ENCODE data around the gene MYL5. TPM values are rescaled to one million over a fixed set of nuclear protein-coding genes. Genes with fewer than 3 reads are reported as not detected.
"Not testable (repeated sequence)": the region's sequence is repeated elsewhere in the genome, so short reads cannot be mapped to it uniquely, and the experiment has no call there.

MYL5 gene
- total and polyA plus RNA-seq, 2 experiments from 2014 or later, result 21.9 to 24.5 TPM

- Histone ChIP-seq H3K36me3 (ENCODE audit: low read depth) (peaks cover 15% of the 10 kb centered on the region; the same call in 1 of the 2 replicates), H3K79me2 (ENCODE audit: insufficient read depth) (peaks cover 57% of the 10 kb centered on the region), H4K20me1 (ENCODE audit: insufficient read depth) (no peaks in the 10 kb centered on the region; the same call in 1 of the 2 replicates), H3F3A (ENCODE audit: insufficient read depth) (peaks cover 8% of the 10 kb centered on the region; the same call in 1 of the 2 replicates), H2AFZ (no peak overlapping the region), H3K9ac (no peak overlapping the region), H3K9me2 (ENCODE audit: insufficient read depth) (no peaks in the 10 kb centered on the region), H3K27me3 (replicated peaks; ENCODE audit: insufficient read depth) (no peaks in the 10 kb centered on the region), H3K4me2 (ENCODE audit: unreplicated experiment) (no peak overlapping the region), H3K4me3 (no peak overlapping the region), H3K9me3 (ENCODE audit: low read depth) (no peaks in the 10 kb centered on the region), H3K27ac (no peak overlapping the region), H3K4me1 (ENCODE audit: insufficient read depth) (peaks cover 17% of the 10 kb centered on the region)
- in situ Hi-C loops (cut with MboI), result no loop called here
- DNase-seq, result no peak
- TF ChIP-seq EZH2phosphoT487 (IDR thresholded peaks at IDR 0.05; ENCODE audit: insufficient read depth, low read depth) (no peak), EZH2 (IDR thresholded peaks at IDR 0.05; ENCODE audit: insufficient read depth, poor library complexity, severe bottlenecking) (no peak)
- 97 to 98% methylated on average over 24 to 27 of the region's 27 CpGs for WGBS, 2 experiments (ENCODE audit: low coverage in 1 of 2, low lambda C conversion rate in 2 of 2, missing lambda C conversion rate in 2 of 2)
Measured at GRCh38 chr4:730511-730910, 56.2 kb downstream of the MYL5 start.

DNA sequence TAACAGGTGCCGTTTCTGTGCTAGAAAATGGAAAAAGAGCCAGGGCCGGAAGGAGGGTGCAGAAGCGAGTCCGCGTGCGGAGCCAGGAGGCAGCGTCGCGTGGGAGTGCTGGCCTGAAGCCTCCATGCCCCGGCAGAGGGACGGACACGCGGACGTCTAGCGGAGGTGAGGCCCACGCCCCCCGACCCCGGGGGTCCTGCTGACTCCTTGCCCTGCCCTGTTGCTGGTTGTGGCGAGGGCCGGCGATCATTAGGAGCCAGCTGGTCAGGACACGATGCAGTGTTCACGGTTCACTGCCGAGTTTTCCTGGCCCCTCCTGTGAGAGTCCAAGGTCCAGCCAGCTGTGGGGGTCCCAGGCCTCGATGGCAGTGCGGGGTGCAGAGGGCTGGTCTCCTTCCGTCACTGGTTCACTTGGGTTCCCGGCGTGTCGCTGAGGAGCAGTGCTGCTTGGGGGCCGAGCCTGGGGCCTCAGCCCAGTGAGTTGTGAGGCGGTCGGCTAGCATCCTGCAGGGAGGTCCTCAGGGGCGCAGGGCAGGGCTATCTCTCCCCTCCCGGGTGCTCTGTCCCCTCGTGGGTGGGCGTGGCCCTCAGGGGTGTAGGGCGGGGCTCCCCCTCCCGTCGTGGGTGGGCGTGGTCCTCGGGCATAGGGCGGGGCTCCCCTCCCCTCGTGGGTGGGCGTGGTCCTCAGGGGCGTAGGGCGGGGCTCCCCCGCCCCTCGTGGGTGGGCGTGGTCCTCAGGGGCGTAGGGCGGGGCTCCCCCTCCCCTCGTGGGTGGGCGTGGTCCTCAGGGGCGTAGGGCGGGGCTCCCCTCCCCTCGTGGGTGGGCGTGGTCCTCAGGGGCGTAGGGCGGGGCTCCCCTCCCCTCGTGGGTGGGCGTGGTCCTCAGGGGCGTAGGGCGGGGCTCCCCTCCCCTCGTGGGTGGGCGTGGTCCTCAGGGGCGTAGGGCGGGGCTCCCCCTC lies 56.9 kb downstream of the MYL5 start:
- H3K4me1 ChIP-seq (ENCODE audit: insufficient read depth), result peaks cover 13% of the 10 kb centered on the region
- H3K9me2 ChIP-seq (ENCODE audit: insufficient read depth); H2AFZ ChIP-seq; H3K9ac ChIP-seq; H4K20me1 ChIP-seq (ENCODE audit: insufficient read depth); H3K9me3 ChIP-seq (ENCODE audit: low read depth); H3K4me3 ChIP-seq; in situ Hi-C loops (cut with MboI); H3K27ac ChIP-seq; H3F3A ChIP-seq (ENCODE audit: insufficient read depth); H3K4me2 ChIP-seq (ENCODE audit: unreplicated experiment); H3K27me3 ChIP-seq (replicated peaks; ENCODE audit: insufficient read depth); DNase-seq: not testable (repeated sequence)
- 93 to 98% methylated on average over 31 to 41 of the region's 68 CpGs for WGBS, 2 experiments (ENCODE audit: low coverage in 1 of 2, low lambda C conversion rate in 2 of 2, missing lambda C conversion rate in 2 of 2)
- H3K79me2 ChIP-seq (ENCODE audit: insufficient read depth), result peaks cover 50% of the 10 kb centered on the region
- H3K36me3 ChIP-seq (ENCODE audit: low read depth), result peaks cover 17% of the 10 kb centered on the region; the same call in 1 of the 2 replicates

Other genes with a start within 250 kb of the MYL5 start
- 7.8 and 10.7 TPM in 2 replicates for gene ZNF721, start 175.4 kb upstream of the MYL5 start, total RNA-seq (2014; rRNA removed; shearing (Covaris generic))
- 10.6 TPM in 2 replicates for gene ZNF721, start 175.4 kb upstream of the MYL5 start, polyA plus RNA-seq (2016; fragmentation: Nextera tagmentation; extraction: Ambion mirVana)
- gene PIGG, start 175.3 kb upstream of the MYL5 start, total RNA-seq (2014; rRNA removed; shearing (Covaris generic)), result 39.8 and 47.8 TPM in 2 replicates
- 51.2 and 53.8 TPM in 2 replicates for gene PIGG, start 175.3 kb upstream of the MYL5 start, polyA plus RNA-seq (2016; fragmentation: Nextera tagmentation; extraction: Ambion mirVana)
- not detected in 2 replicates for gene TMEM271, start 98.2 kb upstream of the MYL5 start, total RNA-seq (2014; rRNA removed; shearing (Covaris generic))
- not detected in 2 replicates for gene TMEM271, start 98.2 kb upstream of the MYL5 start, polyA plus RNA-seq (2016; fragmentation: Nextera tagmentation; extraction: Ambion mirVana)
- 0.11 and 0.13 TPM in 2 replicates for gene PDE6B, start 49.0 kb upstream of the MYL5 start, total RNA-seq (2014; rRNA removed; shearing (Covaris generic))
- 0.14 TPM in 1 of 2 replicates, not detected in the other for gene PDE6B, start 49.0 kb upstream of the MYL5 start, polyA plus RNA-seq (2016; fragmentation: Nextera tagmentation; extraction: Ambion mirVana)
- 15.6 and 26.3 TPM in 2 replicates for gene ATP5ME, start 266 bp upstream of the MYL5 start, total RNA-seq (2014; rRNA removed; shearing (Covaris generic))
- gene ATP5ME, start 266 bp upstream of the MYL5 start, polyA plus RNA-seq (2016; fragmentation: Nextera tagmentation; extraction: Ambion mirVana), result 472 and 478 TPM in 2 replicates
- 9.1 and 12.5 TPM in 2 replicates for gene SLC49A3, start 14.6 kb downstream of the MYL5 start, total RNA-seq (2014; rRNA removed; shearing (Covaris generic))
- gene SLC49A3, start 14.6 kb downstream of the MYL5 start, polyA plus RNA-seq (2016; fragmentation: Nextera tagmentation; extraction: Ambion mirVana), result 5.2 and 5.3 TPM in 2 replicates
- gene PCGF3, start 31.3 kb downstream of the MYL5 start, total RNA-seq (2014; rRNA removed; shearing (Covaris generic)), result 26.0 and 36.9 TPM in 2 replicates
- 21.0 TPM in 2 replicates for gene PCGF3, start 31.3 kb downstream of the MYL5 start, polyA plus RNA-seq (2016; fragmentation: Nextera tagmentation; extraction: Ambion mirVana)
- gene CPLX1, start 151.6 kb downstream of the MYL5 start, total RNA-seq (2014; rRNA removed; shearing (Covaris generic)), result not detected in 2 replicates
- gene CPLX1, start 151.6 kb downstream of the MYL5 start, polyA plus RNA-seq (2016; fragmentation: Nextera tagmentation; extraction: Ambion mirVana), result not detected in 2 replicates